ENCODE measurements around the gene TMEM181. TPM values are rescaled to one million over a fixed set of nuclear protein-coding genes. Genes with fewer than 3 reads are reported as not detected.

The TMEM181 gene
- polyA plus RNA-seq, 2 of the 4 experiments (the other 2 are of a cell fraction) = 11.6 to 21.1 TPM

DNA sequence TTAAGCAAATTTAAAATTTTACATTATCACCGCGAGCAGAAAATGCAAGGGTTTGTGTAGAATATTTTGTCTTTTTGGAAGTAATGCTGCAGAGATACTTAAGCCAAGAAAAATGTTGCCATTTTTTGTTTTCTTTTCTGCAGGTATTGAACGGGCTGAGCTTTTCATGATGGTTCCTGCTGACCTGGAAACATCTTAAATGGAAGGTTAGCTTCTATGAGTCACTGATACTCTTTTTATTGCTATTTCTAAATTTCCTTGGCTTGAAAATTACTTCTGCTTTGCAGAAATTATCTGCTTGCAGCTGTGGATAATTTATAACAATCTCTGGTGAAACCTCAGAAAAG lies 102.7 kb downstream of the TMEM181 start:
- H3K4me1 ChIP-seq = peaks cover under 1% of the 10 kb centered on the region; the same call in 2 of the 3 replicates
- DNase-seq (ENCODE audit: low read depth in 1 of 2, low spot score in 1 of 2) (no peak), FAIRE-seq (no peak), ATAC-seq (no peak)
- POLR2A ChIA-PET = no interaction called here
- H3K4me3 ChIP-seq = no peak overlapping the region
- no peak overlapping the region for H3K27ac ChIP-seq
- 61% methylated on average over 3 of the region's 3 CpGs for WGBS (ENCODE audit: missing lambda C conversion rate)
- H3K4me2 ChIP-seq = no peak overlapping the region
- CTCF ChIA-PET = interaction anchor here (1.2 kb wide), 1 partner anchor 12 kb away, joined by 3 read pairs; no protein-coding TSS in a partner anchor
- no peaks in the 10 kb centered on the region for H3K9me3 ChIP-seq
- no peak for TF ChIP-seq ZNF302 (CRISPR knock-in tag; IDR thresholded peaks at IDR 0.05)

GRCh38 chr6:158662954-158663624 lies 103.2 kb downstream of the TMEM181 start:
- ATAC-seq (no peak), FAIRE-seq (no peak), DNase-seq (ENCODE audit: low read depth in 1 of 2, low spot score in 1 of 2) (no peak)
- 79% methylated on average over 27 of the region's 27 CpGs for WGBS (ENCODE audit: missing lambda C conversion rate)
- H3K4me2 ChIP-seq = no peak overlapping the region
- no peak for TF ChIP-seq HES2 (IDR thresholded peaks at IDR 0.05)
- TF ChIP-seq HDAC2 (IDR thresholded peaks at IDR 0.05) = no peak
- TF ChIP-seq RAD21 (conservative IDR thresholded peaks at IDR 0.05 in 1 of 2, IDR thresholded peaks at IDR 0.05 in 1 of 2) = no peak
- no peak for TF ChIP-seq REST (IDR thresholded peaks at IDR 0.05)
- no peak for TF ChIP-seq FOXS1 (CRISPR knock-in tag; IDR thresholded peaks at IDR 0.05)
- TF ChIP-seq MYC (IDR thresholded peaks at IDR 0.05; ENCODE audit: borderline replicate concordance, low read length) = no peak
- TF ChIP-seq, protein P1, sequence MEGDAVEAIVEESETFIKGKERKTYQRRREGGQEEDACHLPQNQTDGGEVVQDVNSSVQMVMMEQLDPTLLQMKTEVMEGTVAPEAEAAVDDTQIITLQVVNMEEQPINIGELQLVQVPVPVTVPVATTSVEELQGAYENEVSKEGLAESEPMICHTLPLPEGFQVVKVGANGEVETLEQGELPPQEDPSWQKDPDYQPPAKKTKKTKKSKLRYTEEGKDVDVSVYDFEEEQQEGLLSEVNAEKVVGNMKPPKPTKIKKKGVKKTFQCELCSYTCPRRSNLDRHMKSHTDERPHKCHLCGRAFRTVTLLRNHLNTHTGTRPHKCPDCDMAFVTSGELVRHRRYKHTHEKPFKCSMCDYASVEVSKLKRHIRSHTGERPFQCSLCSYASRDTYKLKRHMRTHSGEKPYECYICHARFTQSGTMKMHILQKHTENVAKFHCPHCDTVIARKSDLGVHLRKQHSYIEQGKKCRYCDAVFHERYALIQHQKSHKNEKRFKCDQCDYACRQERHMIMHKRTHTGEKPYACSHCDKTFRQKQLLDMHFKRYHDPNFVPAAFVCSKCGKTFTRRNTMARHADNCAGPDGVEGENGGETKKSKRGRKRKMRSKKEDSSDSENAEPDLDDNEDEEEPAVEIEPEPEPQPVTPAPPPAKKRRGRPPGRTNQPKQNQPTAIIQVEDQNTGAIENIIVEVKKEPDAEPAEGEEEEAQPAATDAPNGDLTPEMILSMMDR (IDR thresholded peaks at IDR 0.05) = no peak
- no peak for TF ChIP-seq ZC3H11A (IDR thresholded peaks at IDR 0.05)
- TF ChIP-seq JUN (IDR thresholded peaks at IDR 0.05) = no peak
- no peak for TF ChIP-seq HMGXB4 (CRISPR knock-in tag; IDR thresholded peaks at IDR 0.05; ENCODE audit: borderline replicate concordance)
- TF ChIP-seq KDM1A (IDR thresholded peaks at IDR 0.05; ENCODE audit: low read depth) = no peak
- TF ChIP-seq, protein P2, sequence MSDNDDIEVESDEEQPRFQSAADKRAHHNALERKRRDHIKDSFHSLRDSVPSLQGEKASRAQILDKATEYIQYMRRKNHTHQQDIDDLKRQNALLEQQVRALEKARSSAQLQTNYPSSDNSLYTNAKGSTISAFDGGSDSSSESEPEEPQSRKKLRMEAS (IDR thresholded peaks at IDR 0.05) = no peak
- TF ChIP-seq ESRRA (IDR thresholded peaks at IDR 0.05; ENCODE audit: borderline replicate concordance, low read length) = no peak
- no peak for TF ChIP-seq NFE2L2 (conservative IDR thresholded peaks at IDR 0.05; ENCODE audit: low read length)
- TF ChIP-seq, protein P3, sequence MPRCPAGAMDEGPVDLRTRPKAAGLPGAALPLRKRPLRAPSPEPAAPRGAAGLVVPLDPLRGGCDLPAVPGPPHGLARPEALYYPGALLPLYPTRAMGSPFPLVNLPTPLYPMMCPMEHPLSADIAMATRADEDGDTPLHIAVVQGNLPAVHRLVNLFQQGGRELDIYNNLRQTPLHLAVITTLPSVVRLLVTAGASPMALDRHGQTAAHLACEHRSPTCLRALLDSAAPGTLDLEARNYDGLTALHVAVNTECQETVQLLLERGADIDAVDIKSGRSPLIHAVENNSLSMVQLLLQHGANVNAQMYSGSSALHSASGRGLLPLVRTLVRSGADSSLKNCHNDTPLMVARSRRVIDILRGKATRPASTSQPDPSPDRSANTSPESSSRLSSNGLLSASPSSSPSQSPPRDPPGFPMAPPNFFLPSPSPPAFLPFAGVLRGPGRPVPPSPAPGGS (IDR thresholded peaks at IDR 0.05) = no peak
- TF ChIP-seq ZFP36 (IDR thresholded peaks at IDR 0.05; ENCODE audit: borderline replicate concordance, partially characterized antibody) = no peak
- no peak for TF ChIP-seq RNF2 (IDR thresholded peaks at IDR 0.05; ENCODE audit: borderline replicate concordance, low read depth)
- CTCF ChIA-PET = interaction anchor here (1.2 kb wide), 1 partner anchor 12 kb away, joined by 3 read pairs; no protein-coding TSS in a partner anchor
- H3K4me3 ChIP-seq = no peak overlapping the region
- POLR2A ChIA-PET = no interaction called here
- no peaks in the 10 kb centered on the region for H3K9me3 ChIP-seq
- no peaks in the 10 kb centered on the region for H3K4me1 ChIP-seq
- no peak overlapping the region for H3K27ac ChIP-seq
